Ishikawa (cell line): ENCODE data around the gene CD47.

Source experiments
- CEBPB ChIP-seq: IDR thresholded peaks from 2 replicates; pipeline ENCODE4 v1.6.1; 2012
- CREB1 ChIP-seq: IDR thresholded peaks from 2 replicates; pipeline ENCODE4 v1.6.1; 2012; ENCODE audit warnings: low read depth
- EGR1 ChIP-seq: IDR thresholded peaks from 2 replicates; pipeline ENCODE4 v1.6.1; 2012
- EP300 ChIP-seq: IDR thresholded peaks from 2 replicates; pipeline ENCODE4 v1.6.1; 2012; ENCODE audit warnings: borderline replicate concordance
- FOXM1 ChIP-seq: IDR thresholded peaks from 2 replicates; pipeline ENCODE4 v1.6.1; 2012; ENCODE audit warnings: low read depth, borderline replicate concordance
- MAX ChIP-seq: IDR thresholded peaks from 2 replicates; pipeline ENCODE4 v1.6.1; 2012
- NFIC ChIP-seq: IDR thresholded peaks from 2 replicates; pipeline ENCODE4 v1.6.1; 2012
- RAD21 ChIP-seq: IDR thresholded peaks from 2 replicates; pipeline ENCODE4 v1.6.1; 2012; ENCODE audit warnings: low read depth
- TAF1 ChIP-seq: IDR thresholded peaks from 2 replicates; pipeline ENCODE4 v1.6.1; 2012; ENCODE audit warnings: low read depth, mild to moderate bottlenecking
- TCF12 ChIP-seq: IDR thresholded peaks from 2 replicates; pipeline ENCODE4 v1.6.1; 2012; ENCODE audit warnings: low read depth
- TEAD4 ChIP-seq: IDR thresholded peaks from 2 replicates; pipeline ENCODE4 v1.6.1; 2012
- USF1 ChIP-seq: IDR thresholded peaks from 2 replicates; pipeline ENCODE4 v1.6.1; 2012
- YY1 ChIP-seq: IDR thresholded peaks from 2 replicates; pipeline ENCODE4 v1.6.1; 2012; ENCODE audit warnings: low read depth
- ZBTB7A ChIP-seq: IDR thresholded peaks from 2 replicates; pipeline ENCODE4 v1.6.1; 2012; ENCODE audit warnings: low read depth
- TF ChIP-seq, protein P1 (sequence below): IDR thresholded peaks from 2 replicates; pipeline ENCODE4 v1.6.1; 2012; ENCODE audit warnings: low read depth, mild to moderate bottlenecking

The CD47 gene

GRCh38 chr3:108097322-108098002, 6.6 kb upstream of the CD47 start:
- TF ChIP-seq TCF12, result no peak
- no peak for TF ChIP-seq ZBTB7A
- no peak for TF ChIP-seq CEBPB
- TF ChIP-seq TAF1, result no peak
- no peak for TF ChIP-seq YY1
- no peak for TF ChIP-seq CREB1
- TF ChIP-seq EGR1, result no peak
- TF ChIP-seq MAX, result no peak
- TF ChIP-seq RAD21, result no peak
- no peak for TF ChIP-seq EP300
- TF ChIP-seq USF1, result no peak

- no peak for TF ChIP-seq FOXM1
- TF ChIP-seq ZBTB7A, result no peak
- TF ChIP-seq RAD21, result no peak
- TF ChIP-seq NFIC, result no peak
- TF ChIP-seq MAX, result no peak
- no peak for TF ChIP-seq TCF12
- TF ChIP-seq EP300, result no peak
- TF ChIP-seq CREB1, result no peak
- no peak for TF ChIP-seq USF1
- no peak for TF ChIP-seq TEAD4
- TF ChIP-seq CEBPB, result no peak
- no peak for TF ChIP-seq YY1
- TF ChIP-seq TAF1, result no peak
- TF ChIP-seq EGR1, result no peak
- TF ChIP-seq, protein P1, sequence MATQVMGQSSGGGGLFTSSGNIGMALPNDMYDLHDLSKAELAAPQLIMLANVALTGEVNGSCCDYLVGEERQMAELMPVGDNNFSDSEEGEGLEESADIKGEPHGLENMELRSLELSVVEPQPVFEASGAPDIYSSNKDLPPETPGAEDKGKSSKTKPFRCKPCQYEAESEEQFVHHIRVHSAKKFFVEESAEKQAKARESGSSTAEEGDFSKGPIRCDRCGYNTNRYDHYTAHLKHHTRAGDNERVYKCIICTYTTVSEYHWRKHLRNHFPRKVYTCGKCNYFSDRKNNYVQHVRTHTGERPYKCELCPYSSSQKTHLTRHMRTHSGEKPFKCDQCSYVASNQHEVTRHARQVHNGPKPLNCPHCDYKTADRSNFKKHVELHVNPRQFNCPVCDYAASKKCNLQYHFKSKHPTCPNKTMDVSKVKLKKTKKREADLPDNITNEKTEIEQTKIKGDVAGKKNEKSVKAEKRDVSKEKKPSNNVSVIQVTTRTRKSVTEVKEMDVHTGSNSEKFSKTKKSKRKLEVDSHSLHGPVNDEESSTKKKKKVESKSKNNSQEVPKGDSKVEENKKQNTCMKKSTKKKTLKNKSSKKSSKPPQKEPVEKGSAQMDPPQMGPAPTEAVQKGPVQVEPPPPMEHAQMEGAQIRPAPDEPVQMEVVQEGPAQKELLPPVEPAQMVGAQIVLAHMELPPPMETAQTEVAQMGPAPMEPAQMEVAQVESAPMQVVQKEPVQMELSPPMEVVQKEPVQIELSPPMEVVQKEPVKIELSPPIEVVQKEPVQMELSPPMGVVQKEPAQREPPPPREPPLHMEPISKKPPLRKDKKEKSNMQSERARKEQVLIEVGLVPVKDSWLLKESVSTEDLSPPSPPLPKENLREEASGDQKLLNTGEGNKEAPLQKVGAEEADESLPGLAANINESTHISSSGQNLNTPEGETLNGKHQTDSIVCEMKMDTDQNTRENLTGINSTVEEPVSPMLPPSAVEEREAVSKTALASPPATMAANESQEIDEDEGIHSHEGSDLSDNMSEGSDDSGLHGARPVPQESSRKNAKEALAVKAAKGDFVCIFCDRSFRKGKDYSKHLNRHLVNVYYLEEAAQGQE, result no peak
Observed at GRCh38 chr3:108096532-108097321, 5.9 kb upstream of the CD47 start.

DNA sequence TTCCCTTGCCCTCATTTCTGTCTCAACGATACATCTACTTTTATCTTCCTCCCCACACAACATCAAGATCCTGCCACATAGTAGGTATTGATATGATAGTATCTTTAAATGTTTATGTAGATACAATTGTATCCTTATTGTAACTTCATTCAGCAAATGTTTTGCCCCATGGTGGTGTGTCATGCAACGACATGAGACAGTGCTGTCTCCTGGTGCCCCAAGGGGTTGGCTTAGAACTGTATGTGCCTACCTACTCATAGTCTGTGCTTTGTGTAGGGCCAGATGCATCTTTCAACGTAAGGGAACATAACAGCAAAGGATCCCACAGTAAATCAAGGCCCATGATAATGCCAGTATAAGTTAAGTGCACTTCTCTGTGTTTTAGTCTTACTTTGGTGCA, 2.8 kb upstream of the CD47 start:
- TF ChIP-seq CEBPB, result no peak
- TF ChIP-seq, protein P1, result no peak
- TF ChIP-seq USF1, result no peak
- TF ChIP-seq MAX, result no peak
- TF ChIP-seq TCF12, result no peak
- no peak for TF ChIP-seq TAF1
- no peak for TF ChIP-seq EGR1

DNA sequence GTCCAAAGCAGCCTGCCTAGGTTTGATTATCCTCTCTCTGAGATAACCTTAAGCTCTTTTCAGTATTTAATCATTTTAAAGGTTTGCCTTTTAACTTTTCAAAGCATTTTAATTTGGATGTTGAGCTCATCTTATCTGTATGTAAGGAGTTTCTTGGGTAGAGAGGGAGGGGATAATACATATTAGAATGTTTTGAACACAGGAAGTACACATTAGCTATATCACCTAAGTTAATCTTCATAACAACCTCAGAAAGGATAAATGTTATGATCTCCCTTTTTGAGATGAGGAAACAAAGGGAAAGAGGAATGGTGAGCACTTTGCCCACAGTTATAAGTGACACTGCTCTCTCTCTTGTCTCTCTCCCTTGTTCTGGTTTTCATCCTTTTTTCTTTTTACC, 2.2 kb upstream of the CD47 start:
- TF ChIP-seq MAX, result no peak

GRCh38 chr3:108092501-108092900, 1.7 kb upstream of the CD47 start:
- no peak for TF ChIP-seq EP300
- no peak for TF ChIP-seq CEBPB
- TF ChIP-seq RAD21, result no peak
